Lower lobe of right lung (tissue), 2 donors: ENCODE results near the gene SRRM2. TPM values are rescaled to one million over a fixed set of nuclear protein-coding genes. Genes with fewer than 3 reads are reported as not detected.

Source experiments
- ATAC-seq, 2 donors: fragments of 200-7000 bp; cut with Tn5 transposase; one replicate each; pipeline ENCODE4 v1.9.1; 2020 to 2022; ENCODE audit warnings: mild to moderate bottlenecking in 2 of 2, moderate library complexity in 2 of 2
- DNase-seq: peaks from one replicate; pipeline ENCODE4 v3.0.0-alpha.2; 2020
- H3K27ac ChIP-seq: fragments of 200-600 bp; one replicate; pipeline ENCODE4 v1.8.0; 2022
- H3K27me3 ChIP-seq: fragments of 200-600 bp; one replicate; pipeline ENCODE4 v1.8.0; 2022; ENCODE audit warnings: low read depth
- H3K36me3 ChIP-seq: fragments of 200-600 bp; one replicate; pipeline ENCODE4 v1.8.0; 2022; ENCODE audit warnings: mild to moderate bottlenecking
- H3K4me1 ChIP-seq: fragments of 200-600 bp; one replicate; pipeline ENCODE4 v1.8.0; 2022
- H3K4me3 ChIP-seq: fragments of 200-600 bp; one replicate; pipeline ENCODE4 v1.8.0; 2022; ENCODE audit warnings: mild to moderate bottlenecking
- H3K9me3 ChIP-seq: fragments of 200-600 bp; one replicate; pipeline ENCODE4 v1.8.0; 2022
- intact Hi-C: fragments of 100-400 bp; cut with DNase I; formaldehyde crosslinking; loops from one replicate; pipeline ENCODE4 v1.11.0; 2022
- total RNA-seq: library from RNA; stranded (reverse); fragmentation: NEBNext Ultra II Directional; extraction: Animal tissue kit (Norgen Biotek cat#: 25700); gene quantifications from one replicate; pipeline ENCODE4 v1.2.1, GENCODE V29; 2021
- TF ChIP-seq, protein P1 (sequence below): fragments of 200-600 bp; IDR thresholded peaks from one replicate; pipeline ENCODE4 v1.8.0; 2022; ENCODE audit warnings: antibody characterized with exemption, mild to moderate bottlenecking
- donor health status: DM: no; HTN: yes; CAD: no; lungs with severe emphysema.

SRRM2 gene
- total RNA-seq, 1 donor from 2014 or later = 659 TPM

- no peaks in the 10 kb centered on the region for H3K36me3 ChIP-seq
- no peak overlapping the region for H3K4me3 ChIP-seq
- H3K4me1 ChIP-seq = peaks cover 24% of the 10 kb centered on the region
- DNase-seq = no peak
- TF ChIP-seq, protein P1, sequence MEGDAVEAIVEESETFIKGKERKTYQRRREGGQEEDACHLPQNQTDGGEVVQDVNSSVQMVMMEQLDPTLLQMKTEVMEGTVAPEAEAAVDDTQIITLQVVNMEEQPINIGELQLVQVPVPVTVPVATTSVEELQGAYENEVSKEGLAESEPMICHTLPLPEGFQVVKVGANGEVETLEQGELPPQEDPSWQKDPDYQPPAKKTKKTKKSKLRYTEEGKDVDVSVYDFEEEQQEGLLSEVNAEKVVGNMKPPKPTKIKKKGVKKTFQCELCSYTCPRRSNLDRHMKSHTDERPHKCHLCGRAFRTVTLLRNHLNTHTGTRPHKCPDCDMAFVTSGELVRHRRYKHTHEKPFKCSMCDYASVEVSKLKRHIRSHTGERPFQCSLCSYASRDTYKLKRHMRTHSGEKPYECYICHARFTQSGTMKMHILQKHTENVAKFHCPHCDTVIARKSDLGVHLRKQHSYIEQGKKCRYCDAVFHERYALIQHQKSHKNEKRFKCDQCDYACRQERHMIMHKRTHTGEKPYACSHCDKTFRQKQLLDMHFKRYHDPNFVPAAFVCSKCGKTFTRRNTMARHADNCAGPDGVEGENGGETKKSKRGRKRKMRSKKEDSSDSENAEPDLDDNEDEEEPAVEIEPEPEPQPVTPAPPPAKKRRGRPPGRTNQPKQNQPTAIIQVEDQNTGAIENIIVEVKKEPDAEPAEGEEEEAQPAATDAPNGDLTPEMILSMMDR = no peak
- ATAC-seq = no peak
- H3K27me3 ChIP-seq = peaks cover 6% of the 10 kb centered on the region
- intact Hi-C loops = no loop called here
- no peaks in the 10 kb centered on the region for H3K9me3 ChIP-seq
- no peak overlapping the region for H3K27ac ChIP-seq
These were observed 36.2 kb upstream of the SRRM2 start for GRCh38 chr16:2715966-2716885.

DNA sequence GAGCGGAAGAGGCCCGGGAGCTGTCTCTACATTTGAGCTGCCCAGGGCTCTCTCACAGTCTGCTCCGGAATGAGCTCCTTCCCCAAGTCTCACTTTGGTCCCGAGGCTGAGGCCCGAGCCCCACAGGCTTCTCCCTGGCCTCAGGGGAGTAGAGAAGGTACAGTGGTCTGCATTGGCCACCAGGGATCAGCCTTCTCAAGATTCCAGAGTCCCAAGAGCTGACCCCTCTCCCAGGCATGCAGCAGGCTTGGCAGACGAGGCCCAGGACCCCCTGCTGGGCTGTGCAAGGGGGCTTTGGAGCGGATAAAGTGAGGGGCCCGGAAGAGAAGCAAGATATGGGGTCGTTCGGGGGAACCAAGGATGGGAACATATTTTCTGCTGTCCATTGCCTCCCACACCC, 35.5 kb upstream of the SRRM2 start:
- no peak for DNase-seq
- intact Hi-C loops = no loop called here
- ATAC-seq = no peak
- Histone ChIP-seq H3K27me3 (peaks cover 6% of the 10 kb centered on the region), H3K36me3 (no peaks in the 10 kb centered on the region), H3K4me3 (no peak overlapping the region), H3K9me3 (no peaks in the 10 kb centered on the region), H3K4me1 (peaks cover 29% of the 10 kb centered on the region), H3K27ac (no peak overlapping the region)
- TF ChIP-seq, protein P1 = no peak

GRCh38 chr16:2717383-2718263, 34.8 kb upstream of the SRRM2 start:
- intact Hi-C loops = no loop called here
- Histone ChIP-seq H3K4me1 (peaks cover 29% of the 10 kb centered on the region), H3K36me3 (no peaks in the 10 kb centered on the region), H3K27me3 (peaks cover 6% of the 10 kb centered on the region), H3K9me3 (no peaks in the 10 kb centered on the region), H3K4me3 (no peak overlapping the region), H3K27ac (no peak overlapping the region)
- DNase-seq = no peak
- TF ChIP-seq, protein P1 = no peak
- ATAC-seq = no peak

DNA sequence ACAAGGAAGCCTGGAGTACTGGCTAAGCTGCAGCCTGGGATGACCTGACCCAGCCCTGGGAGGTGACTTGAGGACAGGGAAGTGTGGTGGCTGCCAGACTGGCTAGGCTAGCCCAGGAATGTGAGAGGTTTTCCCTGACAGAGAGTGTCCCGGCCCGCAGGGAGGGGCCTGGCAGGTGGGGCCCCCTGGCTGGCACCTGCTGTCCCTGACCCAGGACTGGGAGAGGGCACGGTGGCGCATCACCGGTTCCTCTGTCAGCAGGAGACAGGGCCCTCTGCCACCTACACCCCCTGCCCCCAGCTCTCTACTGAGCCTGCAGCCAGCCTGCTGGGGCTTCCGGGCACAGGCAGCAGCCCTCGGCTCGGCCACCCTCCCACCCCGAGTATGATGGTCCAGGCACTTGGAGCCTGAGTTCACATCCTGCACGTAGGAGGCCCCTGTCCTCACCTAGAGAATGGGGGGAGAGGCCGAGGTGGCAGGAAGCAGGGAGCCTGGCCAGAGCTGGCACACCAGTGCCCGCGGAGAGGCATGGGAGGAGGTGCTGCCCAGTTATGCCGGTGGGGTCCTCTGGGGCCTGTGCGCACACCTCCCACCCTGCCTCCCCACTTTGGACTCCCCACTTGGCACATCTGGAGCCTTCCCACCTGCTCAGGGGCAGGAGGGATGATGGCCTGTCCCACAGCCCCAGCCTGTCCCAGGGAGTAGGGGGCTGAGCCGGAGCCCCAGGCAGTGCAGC, 32.9 kb upstream of the SRRM2 start:
- DNase-seq (peak; percentile 67), ATAC-seq (peak; percentile 19 to 23)
- no peak overlapping the region for H3K4me3 ChIP-seq
- H3K36me3 ChIP-seq = no peaks in the 10 kb centered on the region
- TF ChIP-seq, protein P1 = no peak
- H3K27ac ChIP-seq = no peak overlapping the region
- no peaks in the 10 kb centered on the region for H3K9me3 ChIP-seq
- H3K4me1 ChIP-seq = peaks cover 29% of the 10 kb centered on the region
- H3K27me3 ChIP-seq = peaks cover 6% of the 10 kb centered on the region
- intact Hi-C loops = no loop called here

- Histone ChIP-seq H3K36me3 (no peaks in the 10 kb centered on the region), H3K27me3 (peaks cover 6% of the 10 kb centered on the region), H3K27ac (peak within 1 kb of the TSS; percentile 80), H3K9me3 (no peaks in the 10 kb centered on the region), H3K4me3 (peak within 1 kb of the TSS; percentile 66), H3K4me1 (peaks cover 29% of the 10 kb centered on the region)
- intact Hi-C loops = no loop called here
- ATAC-seq (no peak), DNase-seq (no peak)
- TF ChIP-seq, protein P1 = no peak
These were observed 32.4 kb upstream of the SRRM2 start, which contains the start of gene PRSS27 for GRCh38 chr16:2720064-2720457. Gene PRSS27, minus strand, starts transcription at chr16:2720224. Its CDS starts 64 bp downstream, at chr16:2720160.
